ENCODE measurements around the gene BMP3.

The BMP3 gene

DNA sequence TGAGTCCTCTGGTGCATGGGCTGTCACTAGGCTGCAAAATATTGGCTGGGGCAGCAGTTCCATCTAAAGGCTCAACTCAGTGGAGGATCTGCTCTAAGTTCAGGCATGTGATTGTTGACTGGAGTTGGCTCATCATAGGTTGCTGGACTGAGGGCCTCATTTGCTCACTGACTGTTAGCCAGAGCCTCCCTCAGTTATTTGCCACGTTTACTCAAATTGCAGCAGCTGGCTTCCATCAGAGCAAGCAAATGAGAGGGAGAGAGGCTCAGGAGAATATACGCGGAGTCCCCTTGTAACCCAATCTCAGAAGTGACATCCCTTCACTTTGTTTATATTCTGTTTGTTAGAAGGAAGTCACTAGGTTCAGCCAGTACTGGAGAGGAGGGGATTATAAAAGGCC is 54.1 kb downstream of the BMP3 start:
- no peak overlapping the region for H3K9ac ChIP-seq (ENCODE audit: low read depth, low read length)
- H3K4me3 ChIP-seq (ENCODE audit: low read length) = no peak overlapping the region
- peaks cover 5% of the 10 kb centered on the region for H3K4me1 ChIP-seq (ENCODE audit: control insufficient read depth, insufficient read depth, low read length)
- no peaks in the 10 kb centered on the region for H3K36me3 ChIP-seq (ENCODE audit: insufficient read depth, low read length)
- H3K4me2 ChIP-seq (ENCODE audit: low read length) = no peak overlapping the region
- no peaks in the 10 kb centered on the region for H3K9me3 ChIP-seq (replicated peaks; ENCODE audit: low read length)
- no peaks in the 10 kb centered on the region for H3K27me3 ChIP-seq (ENCODE audit: control insufficient read depth, insufficient read depth, low read length)

DNA sequence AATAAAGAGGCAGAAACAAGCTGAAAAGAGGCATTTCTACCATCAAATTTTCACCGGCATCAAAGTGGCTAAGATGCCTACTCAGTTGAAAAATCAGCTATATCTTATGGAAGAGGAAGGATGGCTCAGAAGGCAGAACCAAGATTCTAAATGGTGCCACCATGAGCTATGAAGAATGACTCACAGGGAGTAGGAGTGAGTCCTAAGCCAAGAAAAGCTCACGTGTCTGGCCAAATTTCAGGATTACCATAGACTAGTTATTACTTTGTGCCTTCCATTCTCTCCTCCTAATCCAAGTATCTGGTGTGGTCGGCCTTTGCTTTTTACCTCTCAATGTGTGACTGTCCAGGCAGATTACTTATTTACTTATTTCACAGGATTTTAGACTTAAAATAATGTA is 54.8 kb downstream of the BMP3 start:
- H3K27me3 ChIP-seq (ENCODE audit: control insufficient read depth, insufficient read depth, low read length) = no peaks in the 10 kb centered on the region
- no peak overlapping the region for H3K9ac ChIP-seq (ENCODE audit: low read depth, low read length)
- H3K9me3 ChIP-seq (replicated peaks; ENCODE audit: low read length) = no peaks in the 10 kb centered on the region
- no peak overlapping the region for H3K4me2 ChIP-seq (ENCODE audit: low read length)
- peaks cover 5% of the 10 kb centered on the region for H3K4me1 ChIP-seq (ENCODE audit: control insufficient read depth, insufficient read depth, low read length)
- H3K36me3 ChIP-seq (ENCODE audit: insufficient read depth, low read length) = no peaks in the 10 kb centered on the region
- no peak overlapping the region for H3K4me3 ChIP-seq (ENCODE audit: low read length)

DNA sequence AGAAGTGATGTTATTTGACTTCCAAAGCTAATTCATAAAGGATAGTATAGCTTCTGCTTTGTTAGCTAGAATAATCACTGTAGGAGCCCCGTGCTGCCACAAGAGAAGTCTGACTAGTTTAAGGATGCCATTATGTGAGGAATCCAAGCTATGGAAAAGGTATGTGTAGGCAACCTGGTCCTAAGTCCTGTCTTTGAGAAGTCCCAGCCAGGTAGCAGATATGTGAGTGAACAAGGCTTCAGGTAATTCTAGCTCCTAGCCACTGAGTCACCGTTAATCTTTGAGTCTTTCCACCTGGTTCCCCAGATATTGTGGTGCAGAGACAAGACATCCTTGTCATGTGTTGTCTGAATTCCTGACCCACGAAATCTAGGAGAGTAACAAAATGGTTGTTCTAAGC is 55.5 kb downstream of the BMP3 start:
- Histone ChIP-seq H3K36me3 (ENCODE audit: insufficient read depth, low read length) (no peaks in the 10 kb centered on the region), H3K4me1 (ENCODE audit: control insufficient read depth, insufficient read depth, low read length) (peaks cover 5% of the 10 kb centered on the region), H3K4me3 (ENCODE audit: low read length) (no peak overlapping the region), H3K27me3 (ENCODE audit: control insufficient read depth, insufficient read depth, low read length) (no peaks in the 10 kb centered on the region), H3K4me2 (ENCODE audit: low read length) (no peak overlapping the region), H3K9me3 (replicated peaks; ENCODE audit: low read length) (no peaks in the 10 kb centered on the region), H3K9ac (ENCODE audit: low read depth, low read length) (no peak overlapping the region)

- Histone ChIP-seq H3K4me2 (ENCODE audit: low read length) (no peak overlapping the region), H3K4me3 (ENCODE audit: low read length) (no peak overlapping the region), H3K4me1 (ENCODE audit: control insufficient read depth, insufficient read depth, low read length) (no peaks in the 10 kb centered on the region), H3K36me3 (ENCODE audit: insufficient read depth, low read length) (no peaks in the 10 kb centered on the region), H3K27me3 (ENCODE audit: control insufficient read depth, insufficient read depth, low read length) (no peaks in the 10 kb centered on the region), H3K9ac (ENCODE audit: low read depth, low read length) (no peak overlapping the region), H3K9me3 (replicated peaks; ENCODE audit: low read length) (no peaks in the 10 kb centered on the region)
Observed at GRCh38 chr4:81093720-81094401, 63.4 kb downstream of the BMP3 start.

DNA sequence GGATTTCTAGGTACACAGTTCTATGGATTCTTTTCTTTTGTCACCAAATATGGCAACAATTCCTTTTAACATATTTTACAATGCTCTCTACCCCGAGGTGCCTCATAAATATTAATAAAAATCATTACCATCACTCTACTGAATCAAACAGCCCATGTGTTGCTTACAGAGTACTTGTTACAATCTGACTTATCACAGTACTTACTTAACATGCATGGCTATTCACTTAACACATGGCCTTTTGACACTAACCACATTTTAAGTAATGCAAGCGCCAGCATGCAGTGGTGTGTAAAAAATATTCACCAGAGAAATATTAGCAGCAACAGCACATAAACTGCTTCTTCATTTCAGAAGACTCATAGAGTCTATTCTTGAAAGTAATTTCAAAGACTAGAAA is 64.9 kb downstream of the BMP3 start:
- Histone ChIP-seq H3K4me2 (ENCODE audit: low read length) (no peak overlapping the region), H3K4me3 (ENCODE audit: low read length) (no peak overlapping the region), H3K36me3 (ENCODE audit: insufficient read depth, low read length) (no peaks in the 10 kb centered on the region), H3K9ac (ENCODE audit: low read depth, low read length) (no peak overlapping the region), H3K4me1 (ENCODE audit: control insufficient read depth, insufficient read depth, low read length) (no peaks in the 10 kb centered on the region), H3K9me3 (replicated peaks; ENCODE audit: low read length) (no peaks in the 10 kb centered on the region), H3K27me3 (ENCODE audit: control insufficient read depth, insufficient read depth, low read length) (no peaks in the 10 kb centered on the region)

DNA sequence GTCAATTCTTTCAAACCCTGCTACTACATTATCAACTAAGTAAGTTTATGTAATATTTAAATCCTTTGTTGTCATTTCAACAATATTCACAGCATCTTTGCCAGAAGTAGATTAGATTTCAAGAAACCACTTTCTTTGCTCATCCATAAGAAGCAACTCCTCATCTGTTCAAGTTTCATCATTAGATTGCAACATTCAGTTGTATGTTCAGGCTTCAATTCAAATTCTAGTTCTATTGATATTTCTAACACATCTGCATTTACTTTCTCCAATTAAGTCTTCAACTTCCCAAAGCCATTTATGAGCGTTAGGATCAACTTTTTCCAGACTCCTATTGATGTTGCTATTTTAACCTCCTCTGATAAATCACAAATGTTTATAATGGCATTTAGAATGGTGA is 66.1 kb downstream of the BMP3 start:
- no peak overlapping the region for H3K9ac ChIP-seq (ENCODE audit: low read depth, low read length)
- no peaks in the 10 kb centered on the region for H3K36me3 ChIP-seq (ENCODE audit: insufficient read depth, low read length)
- H3K4me1 ChIP-seq (ENCODE audit: control insufficient read depth, insufficient read depth, low read length) = no peaks in the 10 kb centered on the region
- H3K27me3 ChIP-seq (ENCODE audit: control insufficient read depth, insufficient read depth, low read length) = no peaks in the 10 kb centered on the region
- no peak overlapping the region for H3K4me2 ChIP-seq (ENCODE audit: low read length)
- H3K4me3 ChIP-seq (ENCODE audit: low read length) = no peak overlapping the region
- H3K9me3 ChIP-seq (replicated peaks; ENCODE audit: low read length) = no peaks in the 10 kb centered on the region

DNA sequence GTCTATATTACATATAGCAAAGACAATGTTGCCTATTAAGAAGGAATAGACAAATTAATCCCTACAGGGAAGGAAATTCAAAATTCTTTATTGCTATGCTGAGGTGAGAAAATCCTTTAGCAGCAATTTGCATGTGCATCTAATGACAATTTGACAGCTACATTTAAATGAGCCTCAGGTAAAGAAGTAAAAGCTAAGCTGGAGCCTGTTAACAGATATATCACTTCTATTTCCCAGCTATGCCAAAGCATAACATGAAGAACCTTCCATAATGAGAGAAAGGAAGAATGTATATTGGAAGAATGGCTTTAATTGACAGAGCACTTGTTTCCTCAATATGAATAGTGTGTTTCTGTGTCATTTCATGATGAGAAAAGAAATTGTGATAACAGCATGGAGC is 71.6 kb downstream of the BMP3 start:
- Histone ChIP-seq H3K4me1 (ENCODE audit: control insufficient read depth, insufficient read depth, low read length) (no peaks in the 10 kb centered on the region), H3K4me3 (ENCODE audit: low read length) (no peak overlapping the region), H3K36me3 (ENCODE audit: insufficient read depth, low read length) (no peaks in the 10 kb centered on the region), H3K9me3 (replicated peaks; ENCODE audit: low read length) (no peaks in the 10 kb centered on the region), H3K4me2 (ENCODE audit: low read length) (no peak overlapping the region), H3K27me3 (ENCODE audit: control insufficient read depth, insufficient read depth, low read length) (no peaks in the 10 kb centered on the region), H3K9ac (ENCODE audit: low read depth, low read length) (no peak overlapping the region)

GRCh38 chr4:81106150-81106549 is 75.6 kb downstream of the BMP3 start:
- H3K9me3 ChIP-seq (replicated peaks; ENCODE audit: low read length) = no peaks in the 10 kb centered on the region
- H3K4me3 ChIP-seq (ENCODE audit: low read length) = no peak overlapping the region
- H3K4me2 ChIP-seq (ENCODE audit: low read length) = no peak overlapping the region
- H3K9ac ChIP-seq (ENCODE audit: low read depth, low read length) = no peak overlapping the region
- no peaks in the 10 kb centered on the region for H3K27me3 ChIP-seq (ENCODE audit: control insufficient read depth, insufficient read depth, low read length)
- H3K36me3 ChIP-seq (ENCODE audit: insufficient read depth, low read length) = no peaks in the 10 kb centered on the region
- H3K4me1 ChIP-seq (ENCODE audit: control insufficient read depth, insufficient read depth, low read length) = no peaks in the 10 kb centered on the region
